ENCODE data around the gene KRT23.

The KRT23 gene

GRCh38 chr17:40888196-40888720, 49.2 kb downstream of the KRT23 start:
- H3K4me2 ChIP-seq = no peak overlapping the region
- no peak overlapping the region for H3K9ac ChIP-seq
- TF ChIP-seq, protein P1, sequence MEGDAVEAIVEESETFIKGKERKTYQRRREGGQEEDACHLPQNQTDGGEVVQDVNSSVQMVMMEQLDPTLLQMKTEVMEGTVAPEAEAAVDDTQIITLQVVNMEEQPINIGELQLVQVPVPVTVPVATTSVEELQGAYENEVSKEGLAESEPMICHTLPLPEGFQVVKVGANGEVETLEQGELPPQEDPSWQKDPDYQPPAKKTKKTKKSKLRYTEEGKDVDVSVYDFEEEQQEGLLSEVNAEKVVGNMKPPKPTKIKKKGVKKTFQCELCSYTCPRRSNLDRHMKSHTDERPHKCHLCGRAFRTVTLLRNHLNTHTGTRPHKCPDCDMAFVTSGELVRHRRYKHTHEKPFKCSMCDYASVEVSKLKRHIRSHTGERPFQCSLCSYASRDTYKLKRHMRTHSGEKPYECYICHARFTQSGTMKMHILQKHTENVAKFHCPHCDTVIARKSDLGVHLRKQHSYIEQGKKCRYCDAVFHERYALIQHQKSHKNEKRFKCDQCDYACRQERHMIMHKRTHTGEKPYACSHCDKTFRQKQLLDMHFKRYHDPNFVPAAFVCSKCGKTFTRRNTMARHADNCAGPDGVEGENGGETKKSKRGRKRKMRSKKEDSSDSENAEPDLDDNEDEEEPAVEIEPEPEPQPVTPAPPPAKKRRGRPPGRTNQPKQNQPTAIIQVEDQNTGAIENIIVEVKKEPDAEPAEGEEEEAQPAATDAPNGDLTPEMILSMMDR (conservative IDR thresholded peaks at IDR 0.05; ENCODE audit: low read depth, low read length) = no peak
- no peaks in the 10 kb centered on the region for H3K36me3 ChIP-seq (ENCODE audit: insufficient read depth)
- no peaks in the 10 kb centered on the region for H3K4me1 ChIP-seq (ENCODE audit: low read depth, poor library complexity, severe bottlenecking)
- H2AFZ ChIP-seq (ENCODE audit: low read depth) = no peak overlapping the region
- no peaks in the 10 kb centered on the region for H4K20me1 ChIP-seq (ENCODE audit: insufficient read depth)
- H3K27ac ChIP-seq = no peak overlapping the region
- no peak overlapping the region for H3K4me3 ChIP-seq (IDR thresholded peaks at IDR 0.05; ENCODE audit: insufficient read depth, low read depth, low read length)
- H3K79me2 ChIP-seq (ENCODE audit: insufficient read depth, low read depth) = no peaks in the 10 kb centered on the region
- no peaks in the 10 kb centered on the region; the same call in 1 of the 2 replicates for H3K27me3 ChIP-seq (ENCODE audit: insufficient read depth, low read depth)

DNA sequence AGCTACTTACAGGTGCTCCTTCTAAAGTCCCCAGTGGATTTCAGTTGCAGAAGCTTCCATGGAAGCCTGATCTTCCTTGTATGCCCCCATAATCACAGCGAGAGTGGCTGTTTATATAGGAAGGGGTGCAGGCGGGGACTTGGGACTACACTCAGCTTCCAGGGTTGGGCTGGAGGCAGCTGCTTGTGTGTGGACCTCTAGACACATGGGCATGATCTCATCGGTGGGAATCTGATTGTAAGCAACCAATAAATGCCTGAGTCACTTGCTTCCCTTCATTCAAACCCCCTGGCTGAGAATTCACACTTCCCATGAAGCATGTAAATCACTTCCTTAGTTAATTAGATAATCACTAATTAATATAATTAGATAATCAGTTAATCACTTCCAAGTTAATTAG, 51.4 kb downstream of the KRT23 start:
- Histone ChIP-seq H3K4me3 (IDR thresholded peaks at IDR 0.05; ENCODE audit: insufficient read depth, low read depth, low read length) (no peak overlapping the region), H2AFZ (ENCODE audit: low read depth) (no peak overlapping the region), H3K27ac (no peak overlapping the region), H3K4me1 (ENCODE audit: low read depth, poor library complexity, severe bottlenecking) (no peaks in the 10 kb centered on the region), H3K27me3 (ENCODE audit: insufficient read depth, low read depth) (no peaks in the 10 kb centered on the region; the same call in 1 of the 2 replicates), H3K79me2 (ENCODE audit: insufficient read depth, low read depth) (no peaks in the 10 kb centered on the region), H3K9ac (no peak overlapping the region), H4K20me1 (ENCODE audit: insufficient read depth) (no peaks in the 10 kb centered on the region), H3K36me3 (ENCODE audit: insufficient read depth) (no peaks in the 10 kb centered on the region), H3K4me2 (no peak overlapping the region)
- TF ChIP-seq, protein P1 (conservative IDR thresholded peaks at IDR 0.05; ENCODE audit: low read depth, low read length) = no peak

- Histone ChIP-seq H3K4me3 (IDR thresholded peaks at IDR 0.05; ENCODE audit: insufficient read depth, low read depth, low read length) (no peak within 1 kb of the TSS), H2AFZ (ENCODE audit: low read depth) (no peak within 1 kb of the TSS), H3K27ac (no peak within 1 kb of the TSS), H3K9ac (no peak within 1 kb of the TSS), H3K79me2 (ENCODE audit: insufficient read depth, low read depth) (no peaks in the 10 kb centered on the region), H3K4me1 (ENCODE audit: low read depth, poor library complexity, severe bottlenecking) (no peaks in the 10 kb centered on the region), H3K27me3 (ENCODE audit: insufficient read depth, low read depth) (no peaks in the 10 kb centered on the region; the same call in 1 of the 2 replicates), H3K36me3 (ENCODE audit: insufficient read depth) (no peaks in the 10 kb centered on the region), H3K4me2 (no peak within 1 kb of the TSS), H4K20me1 (ENCODE audit: insufficient read depth) (no peaks in the 10 kb centered on the region)
- TF ChIP-seq, protein P1 (conservative IDR thresholded peaks at IDR 0.05; ENCODE audit: low read depth, low read length) = no peak; the same call in 1 of the 2 replicates
Observed at GRCh38 chr17:40884708-40885512, 52.5 kb downstream of the KRT23 start, which contains the start of gene KRT20. Gene KRT20 (minus strand): TSS chr17:40885242. CDS start chr17:40885185, 57 bp downstream.

DNA sequence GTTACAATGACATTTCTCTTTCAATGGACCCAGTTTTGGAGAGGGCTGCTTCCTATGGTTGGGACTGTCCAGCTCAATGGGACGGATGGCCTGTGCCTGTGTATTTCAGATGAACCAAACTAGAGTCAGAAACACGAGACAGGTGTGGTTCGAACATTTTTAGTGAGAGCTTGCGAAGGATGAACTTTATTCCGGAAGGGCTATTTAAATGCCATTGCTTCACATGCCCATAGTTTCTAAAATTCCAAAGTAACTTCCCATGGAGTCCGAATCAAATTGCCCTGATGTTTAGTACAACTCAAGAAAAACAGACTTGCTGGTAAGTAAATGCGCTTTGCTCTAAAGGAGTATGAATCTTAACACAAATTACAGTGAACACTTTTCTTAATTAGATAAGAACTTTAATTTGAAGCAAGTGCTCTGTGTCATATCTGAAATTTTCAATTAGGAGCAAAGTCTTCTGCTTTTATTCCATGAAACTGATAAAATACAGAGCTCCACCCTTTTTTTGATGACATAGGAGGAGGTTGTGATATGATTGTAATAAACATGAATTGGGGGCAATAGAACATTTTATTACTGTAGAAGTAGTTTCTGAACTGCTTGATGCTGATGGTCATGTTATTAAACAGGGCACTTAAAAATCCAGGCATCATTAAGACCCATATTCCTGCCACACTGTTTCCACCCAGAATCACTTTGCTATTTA, 53.7 kb downstream of the KRT23 start:
- TF ChIP-seq, protein P1 (conservative IDR thresholded peaks at IDR 0.05; ENCODE audit: low read depth, low read length) = no peak
- Histone ChIP-seq H3K36me3 (ENCODE audit: insufficient read depth) (no peaks in the 10 kb centered on the region), H3K4me3 (IDR thresholded peaks at IDR 0.05; ENCODE audit: insufficient read depth, low read depth, low read length) (no peak overlapping the region), H4K20me1 (ENCODE audit: insufficient read depth) (no peaks in the 10 kb centered on the region), H3K9ac (no peak overlapping the region), H2AFZ (ENCODE audit: low read depth) (no peak overlapping the region), H3K79me2 (ENCODE audit: insufficient read depth, low read depth) (no peaks in the 10 kb centered on the region), H3K4me1 (ENCODE audit: low read depth, poor library complexity, severe bottlenecking) (no peaks in the 10 kb centered on the region), H3K27ac (no peak overlapping the region), H3K4me2 (no peak overlapping the region), H3K27me3 (ENCODE audit: insufficient read depth, low read depth) (no peaks in the 10 kb centered on the region; the same call in 1 of the 2 replicates)
